Mucosa of rectum (tissue), 2 donors: Measurements from ENCODE around the gene HTR1D.

Source experiments
- H3K27ac ChIP-seq, 2 donors: one replicate each; pipeline ENCODE4 v1.7.0; 2013; ENCODE audit warnings: inconsistent platforms in 2 of 2, low read depth in 2 of 2, low read length in 2 of 2
- H3K27me3 ChIP-seq, 2 donors: one replicate each; pipeline ENCODE4 v1.7.0; 2013; ENCODE audit warnings: low read length in 2 of 2; ENCODE audit not compliant: control insufficient read depth in 2 of 2, insufficient read depth in 2 of 2
- H3K36me3 ChIP-seq, 2 donors: one replicate each; pipeline ENCODE4 v1.7.0; 2013; ENCODE audit warnings: low read length in 2 of 2; ENCODE audit not compliant: control insufficient read depth in 2 of 2, insufficient read depth in 2 of 2
- H3K4me1 ChIP-seq, 2 donors: one replicate each; pipeline ENCODE4 v1.7.0; 2013; ENCODE audit warnings: low read length in 2 of 2, mild to moderate bottlenecking in 1 of 2; ENCODE audit not compliant: control insufficient read depth in 2 of 2, insufficient read depth in 2 of 2
- H3K4me3 ChIP-seq, 2 donors: one replicate each; pipeline ENCODE4 v1.7.0; 2013; ENCODE audit warnings: low read length in 2 of 2
- H3K9ac ChIP-seq, 2 donors: one replicate each; pipeline ENCODE4 v1.7.0; 2013; ENCODE audit warnings: low read length in 2 of 2, low read depth in 1 of 2, mild to moderate bottlenecking in 1 of 2
- H3K9me3 ChIP-seq, 2 donors: one replicate each; pipeline ENCODE4 v1.7.0; 2013; ENCODE audit warnings: low read length in 2 of 2; ENCODE audit not compliant: control insufficient read depth in 2 of 2
- donor health status: healthy.
- donor health status: Normal muscosa, but diverticular disease.

Gene HTR1D

DNA sequence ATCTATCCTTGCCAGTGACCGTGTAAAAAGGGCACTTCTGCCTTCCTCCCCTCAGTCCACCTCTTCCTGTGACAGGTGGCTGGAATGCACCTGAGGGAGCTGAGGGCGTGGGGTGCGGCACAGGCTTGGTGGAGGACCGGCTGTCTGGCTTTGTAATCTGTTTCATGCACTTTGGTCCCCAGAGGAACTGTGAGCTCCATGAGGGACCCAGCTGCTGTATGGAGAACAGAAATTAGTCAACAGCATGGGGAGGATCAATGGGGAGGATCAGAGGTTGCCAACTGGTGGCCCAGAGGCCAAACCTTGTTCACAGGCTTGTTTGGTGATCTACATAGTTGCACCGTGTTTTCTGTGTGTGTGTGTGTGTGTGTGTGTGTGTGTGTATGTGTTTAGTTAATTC is 29.7 kb downstream of the HTR1D start:
- no peak overlapping the region for H3K27ac ChIP-seq
- H3K4me3 ChIP-seq = no peak overlapping the region

DNA sequence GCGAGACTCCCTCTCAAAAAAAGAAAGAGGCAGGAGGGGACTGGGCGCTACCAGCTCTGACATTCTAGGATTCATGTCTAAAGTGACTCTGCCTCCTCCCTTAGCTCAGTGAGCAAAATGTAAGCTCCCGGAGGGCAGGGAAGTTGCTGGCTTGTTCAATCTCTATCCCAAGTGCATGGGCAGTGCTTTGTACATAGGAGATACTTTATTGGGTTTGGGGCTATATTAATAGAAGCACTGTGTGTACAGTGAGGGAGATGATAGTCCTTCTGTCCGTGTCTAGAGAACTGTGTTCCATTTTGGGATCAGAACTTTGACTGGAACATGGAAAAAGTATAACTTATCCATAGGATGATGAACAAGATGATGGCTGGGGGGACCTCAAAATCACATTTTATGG is 31.9 kb downstream of the HTR1D start:
- H3K27ac ChIP-seq = no peak overlapping the region
- H3K9me3 ChIP-seq = no peaks in the 10 kb centered on the region
- no peaks in the 10 kb centered on the region for H3K36me3 ChIP-seq
- H3K27me3 ChIP-seq = no peaks in the 10 kb centered on the region
- no peak overlapping the region for H3K9ac ChIP-seq
- H3K4me1 ChIP-seq = peaks cover 14% of the 10 kb centered on the region in 2 donors
- H3K4me3 ChIP-seq = no peak overlapping the region

More for the DNA sequence above, 29.7 kb downstream of the HTR1D start:
- no peaks in the 10 kb centered on the region for H3K36me3 ChIP-seq
- peaks cover 14% of the 10 kb centered on the region in 2 donors for H3K4me1 ChIP-seq
- no peaks in the 10 kb centered on the region for H3K9me3 ChIP-seq
- H3K9ac ChIP-seq = no peak overlapping the region
- no peaks in the 10 kb centered on the region for H3K27me3 ChIP-seq

DNA sequence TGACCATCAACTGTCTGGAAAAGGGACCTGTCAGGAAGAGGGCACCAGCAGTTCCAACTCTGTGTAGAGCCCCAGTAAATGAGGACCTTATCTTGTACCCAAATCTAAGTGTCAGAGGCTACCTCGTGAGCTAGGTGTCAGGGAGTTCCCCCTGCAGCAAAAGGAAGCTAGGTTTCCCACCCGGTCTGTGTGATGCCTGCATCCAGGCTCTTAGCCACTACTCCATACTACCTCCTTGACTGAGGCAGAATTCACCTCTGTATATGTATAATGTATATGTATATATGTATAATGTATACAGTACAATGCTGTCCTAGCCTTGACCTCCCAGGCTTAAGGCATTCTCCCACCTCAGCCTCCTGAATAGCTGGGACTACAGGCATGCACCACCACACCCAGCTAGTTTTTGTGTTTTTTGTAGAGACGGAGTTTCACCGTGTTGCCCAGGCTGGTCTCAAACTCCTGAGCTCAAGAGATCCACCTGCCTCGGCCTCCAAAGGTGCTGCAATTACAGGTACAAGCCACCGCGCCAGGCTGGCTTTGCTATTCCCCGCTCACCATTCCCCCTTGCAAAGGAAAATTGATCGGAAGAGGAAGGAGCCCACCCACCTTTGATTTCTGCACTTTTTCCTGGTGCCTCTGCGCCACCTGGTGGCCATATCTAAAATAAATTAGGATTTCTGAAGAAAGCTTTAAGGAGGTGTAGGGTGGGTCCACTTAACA is 32.9 kb downstream of the HTR1D start:
- no peaks in the 10 kb centered on the region for H3K27me3 ChIP-seq
- no peaks in the 10 kb centered on the region for H3K36me3 ChIP-seq
- H3K9ac ChIP-seq = peak overlapping the region; percentile 41 to 45
- H3K4me3 ChIP-seq = peak overlapping the region; percentile 64 to 71
- no peaks in the 10 kb centered on the region for H3K9me3 ChIP-seq
- H3K4me1 ChIP-seq = peaks cover 14% of the 10 kb centered on the region in 2 donors
- no peak overlapping the region for H3K27ac ChIP-seq

DNA sequence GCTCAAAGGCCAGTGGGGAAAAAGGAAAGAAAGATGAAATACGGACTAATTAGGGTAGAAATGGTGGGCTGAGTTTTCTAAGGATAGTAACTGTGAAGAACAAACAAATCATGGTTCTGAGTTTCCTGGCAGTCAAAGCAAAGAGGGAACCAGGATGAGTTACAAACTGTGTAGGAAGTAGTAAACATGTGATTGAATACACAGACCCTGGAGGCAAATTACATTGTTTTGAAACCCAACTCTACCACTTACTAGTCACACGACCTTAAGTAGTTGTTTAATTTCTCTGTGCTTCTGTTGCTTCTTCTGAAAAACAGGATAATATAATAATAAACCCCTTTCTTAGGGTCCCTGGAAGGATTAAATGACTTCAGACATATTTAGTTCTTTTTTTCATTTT is 37.4 kb downstream of the HTR1D start:
- Histone ChIP-seq H3K4me3 (no peak overlapping the region), H3K9me3 (no peaks in the 10 kb centered on the region), H3K4me1 (peaks cover 13 to 26% of the 10 kb centered on the region in 2 donors), H3K36me3 (no peaks in the 10 kb centered on the region), H3K27ac (no peak overlapping the region), H3K9ac (no peak overlapping the region), H3K27me3 (no peaks in the 10 kb centered on the region)

DNA sequence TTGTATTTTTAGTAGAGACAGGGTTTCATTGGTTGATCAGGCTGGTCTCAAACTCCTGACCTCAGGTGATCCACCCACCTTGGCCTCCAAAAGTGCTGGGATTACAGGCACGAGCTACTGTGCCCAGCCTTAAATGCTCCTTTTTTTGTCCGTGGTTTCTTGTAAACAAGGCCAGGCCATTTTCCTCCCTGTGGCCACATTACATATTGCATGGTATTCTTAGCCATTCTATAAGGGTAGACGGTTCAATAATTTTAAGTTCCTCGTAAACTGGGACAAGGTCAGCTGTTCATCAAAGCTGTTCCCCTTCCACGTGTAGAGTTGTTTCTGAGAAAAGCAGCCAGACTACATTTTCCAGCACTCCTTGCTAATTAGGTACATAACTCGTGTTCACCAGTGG is 38.4 kb downstream of the HTR1D start:
- Histone ChIP-seq H3K27ac (no peak overlapping the region), H3K4me1 (peaks cover 15 to 20% of the 10 kb centered on the region in 2 donors), H3K27me3 (no peaks in the 10 kb centered on the region), H3K36me3 (no peaks in the 10 kb centered on the region), H3K4me3 (no peak overlapping the region), H3K9ac (no peak overlapping the region), H3K9me3 (no peaks in the 10 kb centered on the region)

DNA sequence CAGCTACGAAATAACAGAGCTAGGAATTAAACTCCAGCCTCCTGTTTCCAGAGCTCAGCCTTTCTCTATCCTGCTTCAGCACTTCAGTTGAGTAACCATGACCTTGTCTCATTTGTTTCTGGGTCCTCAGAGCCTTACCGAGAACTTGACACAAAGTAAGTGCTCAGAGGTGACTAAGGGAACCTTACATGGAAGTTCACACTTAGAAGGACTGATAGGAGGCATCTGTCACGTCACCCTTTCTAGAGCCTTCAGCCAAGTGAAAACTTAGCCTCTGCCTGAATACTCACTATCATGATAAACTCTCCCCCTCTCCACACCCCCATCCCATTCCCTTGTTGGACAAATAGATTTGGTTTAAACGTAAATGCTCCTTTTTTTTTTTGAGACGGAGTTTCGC is 38.9 kb downstream of the HTR1D start:
- Histone ChIP-seq H3K4me1 (peaks cover 15 to 20% of the 10 kb centered on the region in 2 donors), H3K27me3 (no peaks in the 10 kb centered on the region), H3K36me3 (no peaks in the 10 kb centered on the region), H3K9me3 (no peaks in the 10 kb centered on the region), H3K27ac (no peak overlapping the region), H3K9ac (no peak overlapping the region), H3K4me3 (no peak overlapping the region)

DNA sequence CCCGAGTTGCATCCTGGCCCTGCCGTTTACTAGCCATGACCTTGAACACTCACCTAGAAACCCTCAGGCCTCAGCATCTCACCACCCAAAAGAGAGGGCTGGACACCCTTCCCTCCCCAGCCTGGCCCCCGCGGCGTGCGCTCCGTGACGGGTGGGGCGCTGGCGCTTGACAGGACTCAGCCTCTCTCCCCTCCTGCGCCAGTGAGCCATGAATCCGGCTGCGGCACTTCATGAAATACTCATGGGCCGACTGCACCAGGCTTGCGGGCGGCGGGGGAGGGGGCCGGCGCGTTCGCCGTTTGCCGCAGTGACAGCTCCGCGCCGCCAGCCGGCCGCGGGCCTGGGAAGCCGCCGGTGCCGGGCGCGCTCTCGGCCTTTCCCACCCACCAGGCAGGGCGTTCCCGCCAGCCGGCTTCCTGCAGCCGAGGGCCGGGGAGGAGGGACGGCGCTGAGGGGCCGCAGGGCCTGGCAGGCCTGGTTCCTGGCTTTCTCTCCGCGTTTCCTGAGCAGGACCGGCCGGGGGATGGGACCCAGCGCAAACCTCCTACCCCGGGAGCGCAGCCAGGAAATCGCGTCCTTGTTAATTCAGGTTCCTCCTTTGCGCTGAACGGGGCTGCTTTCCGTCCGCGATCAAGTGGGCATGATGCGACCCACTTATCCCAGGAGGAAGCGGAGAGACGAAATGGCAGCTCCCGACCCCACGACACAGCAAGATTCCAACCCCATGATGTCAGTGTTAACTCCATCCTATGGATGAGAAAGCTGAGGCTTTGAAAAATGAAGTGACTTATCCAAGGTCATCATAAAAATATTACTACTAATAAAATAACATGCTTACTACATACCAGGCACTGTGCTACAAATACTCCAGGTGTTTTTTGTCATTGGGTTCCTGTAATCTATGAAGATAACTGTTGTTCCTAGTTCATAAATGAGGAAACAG is 39.6 kb downstream of the HTR1D start:
- Histone ChIP-seq H3K4me3 (peak overlapping the region; percentile 62 to 79), H3K27me3 (no peaks in the 10 kb centered on the region), H3K9ac (peak overlapping the region; percentile 76 to 79), H3K36me3 (no peaks in the 10 kb centered on the region), H3K9me3 (no peaks in the 10 kb centered on the region), H3K4me1 (peaks cover 15 to 20% of the 10 kb centered on the region in 2 donors), H3K27ac (peak overlapping the region; percentile 61 to 69)

DNA sequence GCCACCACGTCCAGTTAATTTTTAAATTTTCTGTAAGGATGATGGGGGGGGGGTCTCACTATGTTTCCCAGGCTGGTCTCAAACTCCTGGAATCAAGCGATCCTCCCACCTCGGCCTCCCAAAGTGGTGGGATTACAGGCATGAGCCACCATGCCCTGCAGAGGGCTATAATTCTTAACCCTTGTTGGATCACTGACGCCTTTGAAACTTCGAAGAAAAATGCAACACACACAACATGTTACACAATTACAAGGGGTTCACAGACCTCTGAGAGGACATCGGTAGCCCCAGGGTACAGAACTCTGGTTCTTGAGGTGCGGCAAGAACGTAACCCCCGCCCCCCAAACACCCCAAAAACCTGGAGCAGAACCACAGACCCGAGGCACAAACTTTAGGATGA is 40.3 kb downstream of the HTR1D start:
- Histone ChIP-seq H3K27me3 (no peaks in the 10 kb centered on the region), H3K36me3 (no peaks in the 10 kb centered on the region), H3K4me3 (peak overlapping the region; percentile 62 to 79), H3K27ac (peak overlapping the region; percentile 61 to 69), H3K9ac (peak overlapping the region; percentile 76 to 79), H3K9me3 (no peaks in the 10 kb centered on the region), H3K4me1 (peaks cover 15 to 20% of the 10 kb centered on the region in 2 donors)

DNA sequence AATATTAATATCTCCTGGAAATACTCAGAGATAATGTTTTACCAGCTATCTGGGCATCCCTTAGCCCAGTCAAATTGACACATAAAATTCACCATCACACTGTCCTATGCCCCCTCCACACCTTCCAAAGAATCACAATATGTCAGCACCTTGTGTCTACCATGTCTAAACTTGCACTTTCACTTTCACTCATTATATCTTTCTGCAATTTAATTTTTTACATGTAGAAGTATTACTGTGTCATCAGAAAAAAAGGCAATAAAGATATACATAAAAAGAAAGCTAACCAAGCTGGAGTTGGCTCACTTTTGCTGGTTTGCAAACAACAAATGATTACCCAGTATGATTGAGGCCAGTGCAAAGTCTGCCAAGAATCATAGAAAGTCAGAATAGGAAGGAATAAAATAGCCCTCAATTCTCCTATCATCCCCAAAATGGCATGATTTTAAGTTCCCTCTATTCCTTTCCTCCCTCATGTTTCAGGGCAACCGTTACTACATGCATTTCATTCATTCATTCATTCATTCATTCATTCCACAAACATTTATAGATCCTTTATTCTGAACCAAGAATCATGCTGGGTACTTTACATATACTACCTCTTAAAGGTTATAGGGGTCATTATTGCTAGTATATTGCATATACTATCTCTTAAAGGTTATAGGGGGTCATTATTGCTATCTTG is 42.7 kb downstream of the HTR1D start:
- Histone ChIP-seq H3K4me3 (no peak overlapping the region), H3K4me1 (peaks cover 20 to 25% of the 10 kb centered on the region in 2 donors), H3K27ac (peak overlapping the region; percentile 21 to 29), H3K27me3 (no peaks in the 10 kb centered on the region), H3K9ac (no peak overlapping the region), H3K9me3 (no peaks in the 10 kb centered on the region), H3K36me3 (no peaks in the 10 kb centered on the region)
